GM21360 (cell line): ENCODE data around the gene ACSL4.
"Not testable (repeated sequence)": the region's sequence is repeated elsewhere in the genome, so short reads cannot be mapped to it uniquely, and the experiment has no call there.

Experiments
- ATAC-seq: cut with Tn5 transposase; IDR thresholded peaks from one replicate; pipeline ENCODE4 v1.9.1; 2021; ENCODE audit warnings: mild to moderate bottlenecking, moderate library complexity; ENCODE audit not compliant: unreplicated experiment

ACSL4 gene

DNA sequence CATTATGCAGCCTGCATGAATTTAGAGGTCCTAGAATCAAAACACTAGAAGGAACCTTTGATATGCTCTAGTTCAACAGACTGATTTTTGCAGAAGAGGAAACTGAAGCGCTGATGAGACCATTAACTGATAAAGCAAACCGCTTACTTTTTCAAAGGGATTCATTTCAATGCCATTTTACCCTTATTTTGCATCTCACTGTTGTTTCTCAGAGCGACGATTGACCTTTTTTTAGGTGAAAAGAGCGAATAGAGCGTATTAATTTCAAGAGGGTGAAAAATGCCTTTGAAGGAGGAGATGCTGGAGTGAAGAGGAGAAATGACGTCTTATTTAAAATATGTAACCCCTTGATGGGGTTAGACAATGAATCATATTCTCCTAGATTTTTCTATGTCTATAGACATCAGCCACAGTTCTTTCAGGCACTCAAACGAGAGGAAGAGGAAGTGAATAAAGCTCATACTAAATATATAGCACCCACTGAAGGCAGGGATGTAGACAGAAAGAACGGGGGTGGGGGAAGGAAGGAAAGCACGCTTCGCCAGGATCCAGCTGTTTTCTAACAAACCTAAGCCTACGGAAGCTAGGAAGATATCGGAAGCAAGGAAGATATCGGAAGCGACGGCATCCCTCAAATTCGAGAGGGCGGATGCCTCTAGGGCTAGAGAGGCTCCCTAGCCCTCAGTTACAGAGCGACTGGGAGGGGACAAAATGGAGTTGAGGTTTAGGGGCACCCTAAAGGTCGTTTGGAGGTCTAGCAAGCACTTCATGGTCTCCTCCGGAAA lies 848 bp downstream of the ACSL4 start:
- ATAC-seq, result peak; percentile 33

DNA sequence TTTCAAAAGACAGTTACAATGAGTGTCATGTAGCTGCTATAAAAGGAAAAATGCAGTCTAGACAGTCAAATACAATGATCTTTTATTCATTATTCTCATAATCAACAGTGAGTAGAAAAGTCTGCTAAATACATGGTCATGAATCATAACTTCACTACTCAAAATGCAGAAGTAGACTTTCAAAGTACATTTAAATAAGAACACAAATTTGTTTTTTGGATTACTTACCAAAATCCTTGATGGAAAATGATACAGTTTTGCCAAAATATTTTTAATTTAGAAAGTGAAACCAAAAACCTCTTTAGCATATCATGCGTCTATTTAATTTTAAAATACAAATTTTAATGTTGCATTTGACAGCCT lies 4.9 kb downstream of the ACSL4 start:
- ATAC-seq, result no peak

DNA sequence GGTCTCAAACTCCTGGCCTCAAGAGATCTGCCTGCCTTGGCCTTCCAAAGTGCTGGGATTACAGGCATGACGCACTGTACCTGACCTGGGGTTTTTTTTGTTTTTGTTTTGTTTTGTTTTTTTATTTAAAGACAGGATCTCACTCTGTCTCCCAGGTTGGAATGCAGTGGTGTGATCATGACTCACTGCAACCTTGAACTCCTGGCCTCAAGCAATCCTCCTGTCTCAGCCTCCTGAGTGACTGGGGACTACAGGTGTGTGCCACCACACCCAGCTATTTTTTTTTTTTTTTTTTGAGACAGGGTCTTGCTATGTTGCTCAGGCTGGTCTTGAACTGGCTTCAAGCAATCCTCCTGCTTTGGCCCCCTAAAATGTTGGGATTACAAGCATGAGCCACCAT lies 8.1 kb downstream of the ACSL4 start:
- not testable (repeated sequence) for ATAC-seq

DNA sequence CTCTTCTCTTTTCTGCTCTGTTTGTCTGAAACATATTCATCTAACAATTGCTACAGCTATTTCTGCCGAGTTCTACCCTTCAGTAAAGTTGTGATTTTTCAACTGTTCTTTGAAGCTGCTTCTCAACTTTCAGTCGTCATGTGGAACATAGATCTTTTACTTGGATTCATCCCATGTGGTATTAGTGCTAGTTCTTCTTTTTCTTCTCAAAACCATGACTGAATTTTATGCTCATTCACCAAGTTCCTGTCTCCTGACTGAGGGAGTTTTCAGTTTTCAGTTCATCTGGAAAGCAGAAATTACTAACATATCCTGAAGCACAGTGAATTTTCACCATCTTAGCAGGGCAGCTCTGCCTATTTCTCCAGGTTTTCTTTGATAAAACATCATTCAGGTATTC lies 12.1 kb downstream of the ACSL4 start:
- ATAC-seq, result no peak

DNA sequence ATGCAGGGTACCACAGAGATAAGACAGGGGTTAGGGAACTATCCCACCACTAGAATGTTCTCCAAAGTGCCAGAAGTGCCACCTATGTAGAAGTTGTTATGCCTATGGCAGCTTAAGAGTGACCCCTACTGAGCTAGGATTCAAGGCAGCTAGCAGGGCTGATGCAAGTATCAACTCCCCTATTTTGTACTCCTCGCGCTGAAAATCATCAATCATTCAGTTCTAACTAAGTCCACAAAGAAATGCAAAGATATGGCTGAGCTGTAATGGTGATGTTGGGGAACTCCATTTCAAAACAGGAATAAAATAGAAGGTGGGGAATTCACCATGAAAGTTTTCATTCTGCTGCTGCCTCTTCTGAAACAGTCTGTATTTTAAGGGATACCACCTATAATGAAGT lies 13.8 kb downstream of the ACSL4 start:
- no peak for ATAC-seq

DNA sequence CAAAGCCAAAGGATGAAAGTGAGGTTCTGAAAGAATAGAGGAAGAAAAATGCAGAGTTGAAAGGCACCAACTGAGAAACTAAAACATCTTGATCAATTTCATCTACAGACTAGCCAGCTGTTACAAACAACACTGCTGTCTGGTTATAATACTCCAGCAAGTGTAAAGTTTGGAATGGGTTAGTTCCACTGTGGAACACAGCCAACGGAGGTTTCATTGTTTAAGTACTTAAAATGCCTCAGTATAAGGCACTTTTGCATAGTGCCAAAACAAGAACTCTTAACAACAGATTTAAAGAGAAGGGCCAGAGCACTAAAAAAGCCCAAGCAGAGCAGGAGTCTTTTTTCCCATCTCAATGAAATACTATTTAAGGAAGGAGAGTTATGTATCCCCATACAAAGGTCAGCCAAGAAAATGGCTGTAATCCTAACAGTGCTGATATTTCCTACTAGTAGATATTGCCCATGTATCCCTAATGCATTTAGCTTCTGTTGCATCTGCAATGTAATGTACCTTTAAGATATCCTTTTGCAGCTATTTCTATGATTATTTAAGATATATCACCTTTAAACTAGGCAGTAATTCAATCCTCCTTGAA lies 16.5 kb downstream of the ACSL4 start:
- no peak for ATAC-seq

DNA sequence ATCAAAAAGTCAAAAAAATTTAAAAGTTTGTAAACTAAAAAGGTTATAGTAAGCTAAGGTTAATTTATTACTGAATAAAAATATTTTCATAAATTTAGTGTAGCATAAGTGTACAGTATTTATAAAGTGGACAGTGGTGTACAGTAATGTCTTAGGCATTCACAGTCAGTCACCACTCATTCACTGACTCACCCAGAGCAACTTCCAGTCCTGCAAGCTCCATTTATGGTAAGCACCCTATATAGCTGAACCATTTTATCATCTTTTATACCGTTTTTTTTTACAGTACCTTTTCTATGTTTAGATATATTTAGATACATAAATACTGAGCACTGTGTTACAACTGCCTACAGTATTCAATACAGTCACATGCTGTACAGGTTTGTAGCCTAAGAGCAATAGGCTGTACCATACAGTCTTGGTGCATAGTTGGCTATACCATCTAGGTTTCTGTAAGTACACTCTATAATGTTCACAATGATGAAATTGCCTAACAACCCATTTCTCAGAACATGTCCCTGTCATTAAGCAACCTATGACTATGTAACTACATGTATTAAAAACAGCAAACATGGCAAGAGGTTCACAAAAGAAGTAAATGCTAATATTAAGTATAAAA lies 18.6 kb downstream of the ACSL4 start:
- no peak for ATAC-seq

DNA sequence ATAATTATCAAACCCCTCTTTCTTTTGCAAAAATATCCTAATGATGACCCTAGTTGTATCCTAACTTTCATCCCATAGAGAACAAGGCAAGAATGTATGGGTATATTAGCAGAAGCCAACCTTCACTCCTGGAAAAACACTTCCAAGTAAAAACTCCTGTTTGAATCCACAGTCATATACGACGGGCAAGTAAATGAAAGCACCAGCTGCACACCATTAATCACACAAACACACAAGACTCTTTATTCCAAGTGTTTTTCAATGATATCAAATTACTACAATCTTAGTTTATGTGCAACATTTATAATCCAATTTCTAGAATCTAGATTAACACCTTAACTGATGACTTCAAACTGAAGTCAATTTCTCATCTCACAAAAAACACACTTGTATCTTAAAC lies 22.9 kb downstream of the ACSL4 start:
- no peak for ATAC-seq

DNA sequence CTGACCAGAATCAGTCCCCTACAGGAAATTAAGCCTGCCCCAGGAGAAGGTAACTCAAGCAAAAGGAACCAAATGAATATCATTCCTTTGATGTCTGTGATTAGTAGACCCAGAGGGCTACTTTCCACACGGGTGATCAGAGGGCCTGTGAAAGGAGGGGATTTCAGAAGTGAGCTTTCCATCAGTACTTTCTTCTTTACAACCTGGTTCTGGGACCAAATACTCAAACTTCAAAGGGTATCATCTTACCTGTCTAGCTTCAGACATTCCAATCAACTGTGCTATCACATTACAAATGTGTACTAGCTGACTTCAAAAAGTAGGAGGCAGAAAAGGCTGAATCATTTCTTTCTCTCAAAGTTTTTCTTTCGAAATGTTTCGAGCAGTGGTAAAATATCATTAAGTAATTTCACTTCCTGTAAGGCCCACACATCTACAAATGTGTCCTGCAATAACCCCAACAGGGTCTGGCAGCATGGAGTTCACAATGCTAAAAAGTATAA lies 23.9 kb downstream of the ACSL4 start:
- peak; percentile 61 for ATAC-seq

DNA sequence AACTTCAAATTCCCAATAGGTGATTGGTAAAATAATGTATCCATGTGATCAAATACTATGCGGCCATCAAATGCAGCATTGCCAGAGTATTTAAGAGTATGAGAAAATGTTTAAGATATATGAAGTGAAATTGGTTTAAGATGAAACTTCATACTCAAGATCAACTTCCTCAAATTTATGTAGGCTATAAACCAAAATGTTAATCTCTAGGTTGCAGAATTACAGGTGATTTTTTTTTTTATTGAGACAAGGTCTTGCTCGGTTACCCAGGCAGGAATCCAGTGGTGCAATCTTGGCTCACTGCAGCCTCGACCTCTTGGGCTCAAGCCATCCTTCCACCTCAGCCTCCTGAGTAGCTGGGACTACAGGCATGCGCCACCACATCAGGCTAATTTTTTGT lies 25.3 kb downstream of the ACSL4 start:
- no peak for ATAC-seq

DNA sequence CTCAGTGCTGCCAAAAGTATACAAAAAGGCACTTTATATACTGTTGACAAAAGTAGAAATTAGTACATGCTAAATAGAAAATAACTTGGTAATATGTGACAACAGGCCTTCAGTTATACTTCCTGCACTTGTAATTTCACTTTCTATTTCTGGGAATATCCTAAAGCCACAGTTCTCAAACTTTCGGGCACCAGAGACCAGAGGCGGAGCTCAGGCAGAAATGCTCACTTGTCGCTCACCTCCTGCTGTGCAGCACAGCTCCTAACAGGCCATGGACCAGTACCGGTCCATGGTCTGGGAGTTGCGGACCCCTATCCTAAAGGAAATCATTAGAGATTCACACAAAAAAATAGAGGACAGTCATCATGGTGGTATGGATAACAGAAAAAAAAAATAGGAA lies 25.7 kb downstream of the ACSL4 start:
- ATAC-seq, result no peak

DNA sequence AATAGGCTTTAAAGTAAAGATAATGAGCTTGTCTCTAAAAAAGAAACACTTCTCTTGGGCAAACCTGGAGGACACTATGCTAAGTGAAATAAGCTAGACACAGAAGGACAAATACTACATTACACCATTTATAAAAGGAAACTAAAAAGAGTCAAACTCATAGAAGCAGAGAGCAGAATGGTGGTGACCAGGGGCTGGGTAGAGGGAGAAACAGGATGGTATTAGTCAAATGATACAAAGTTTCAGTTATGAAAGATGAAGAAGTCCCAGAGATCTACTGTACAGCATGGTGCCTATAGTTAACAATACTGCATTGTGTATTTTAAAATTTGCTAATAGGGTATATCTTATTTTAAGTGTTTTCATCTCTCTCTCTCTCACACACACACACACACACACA lies 28.5 kb downstream of the ACSL4 start:
- ATAC-seq, result peak; percentile 57

DNA sequence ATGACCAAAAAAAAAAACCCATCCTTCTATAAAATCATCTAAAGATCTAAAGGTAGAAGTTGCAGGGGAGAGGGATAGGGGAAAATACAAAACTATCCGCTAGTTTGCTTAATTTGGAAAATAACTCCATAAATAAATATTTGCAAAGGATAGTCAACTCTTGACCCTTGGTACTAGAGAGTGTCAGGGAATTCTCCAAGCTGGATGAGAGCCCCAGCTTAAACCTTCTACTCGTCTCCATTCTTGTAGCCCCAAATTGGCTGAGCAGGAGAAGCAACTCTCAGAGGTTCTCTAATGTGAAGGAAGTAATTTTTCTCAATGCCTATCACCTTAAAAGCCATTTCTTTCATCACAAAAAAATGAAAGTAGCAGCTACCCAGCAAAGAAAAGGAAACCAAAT lies 35.2 kb downstream of the ACSL4 start:
- no peak for ATAC-seq

DNA sequence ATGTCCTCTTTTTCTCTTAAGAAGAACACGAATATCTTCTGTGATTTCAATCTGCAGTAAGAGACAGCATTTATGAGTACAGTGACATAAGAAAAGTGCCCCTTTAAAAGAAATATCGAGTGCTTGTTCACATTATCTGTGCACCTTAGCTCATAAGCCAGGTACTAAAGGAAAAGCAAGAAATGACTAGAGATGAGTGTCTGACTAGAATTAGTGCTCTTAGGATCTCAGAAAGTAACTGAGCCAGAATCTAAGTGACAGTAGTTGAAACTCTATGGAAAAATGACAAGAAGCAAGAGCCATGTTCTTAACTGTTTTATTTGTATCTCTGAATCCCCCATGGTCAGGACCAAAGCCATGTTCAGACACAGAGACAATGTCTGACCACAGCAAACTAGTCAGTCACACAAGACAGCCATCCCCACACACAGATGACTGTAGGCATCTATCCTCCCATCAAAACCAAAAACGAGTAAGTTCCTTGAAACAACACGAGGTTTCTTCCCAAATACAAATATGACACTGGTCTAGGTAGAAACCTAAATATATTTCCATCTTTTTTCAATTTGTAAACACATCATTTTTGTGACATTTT lies 36.8 kb downstream of the ACSL4 start:
- ATAC-seq, result no peak

DNA sequence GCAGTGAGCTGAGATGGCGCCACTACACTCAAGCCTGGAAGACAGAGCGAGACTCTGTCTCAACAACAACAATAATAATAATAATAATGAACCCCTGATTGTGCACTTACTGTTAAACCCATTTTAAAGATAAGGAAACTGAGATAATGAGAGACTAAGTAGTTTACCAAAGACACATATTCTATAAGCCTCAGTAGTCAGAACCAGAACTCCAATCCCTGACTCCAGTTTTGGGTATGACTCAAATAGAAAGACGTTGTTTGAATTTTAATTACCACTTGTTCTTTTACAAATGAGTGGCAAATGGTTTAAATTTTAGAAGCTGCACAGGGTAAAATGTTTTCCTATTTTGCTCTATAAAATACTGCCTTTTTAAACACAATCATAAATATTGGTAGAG lies 37.4 kb downstream of the ACSL4 start:
- ATAC-seq, result no peak

DNA sequence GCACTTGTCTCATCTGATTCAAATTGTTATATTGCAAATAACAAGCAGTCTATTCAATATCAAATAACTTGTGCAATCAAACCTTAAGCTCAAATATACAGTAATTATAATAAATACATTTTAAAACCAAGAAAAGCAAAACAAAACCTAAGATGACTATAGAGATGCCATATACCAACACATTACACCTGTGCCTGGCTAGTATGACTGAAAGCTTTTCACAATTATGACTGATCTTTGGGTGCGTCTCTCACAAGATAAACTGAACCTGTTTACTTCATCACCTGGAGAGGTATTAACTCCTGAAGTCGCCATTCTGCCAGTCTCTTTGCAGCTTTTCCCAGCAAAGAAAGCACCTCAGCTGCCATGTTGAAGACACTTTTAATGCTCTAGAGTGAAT lies 41.3 kb downstream of the ACSL4 start:
- ATAC-seq, result no peak

DNA sequence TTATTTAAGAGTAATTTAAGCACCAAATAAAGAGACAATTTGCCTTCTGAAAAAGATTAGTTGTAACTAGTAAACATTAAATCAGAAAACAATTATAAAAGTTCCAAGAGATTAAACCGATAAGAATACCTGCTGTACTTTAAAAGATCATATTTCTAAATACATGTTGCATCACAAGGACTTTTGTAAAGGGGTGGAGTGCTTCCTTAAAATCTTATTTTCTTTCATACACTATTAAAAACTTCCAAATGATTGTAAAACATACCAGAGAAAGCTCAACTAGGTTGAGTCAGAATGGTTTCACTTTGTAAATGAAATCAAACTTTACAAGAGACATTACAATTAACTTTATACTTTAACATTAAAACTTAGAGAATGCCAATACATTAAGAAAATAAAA lies 41.8 kb downstream of the ACSL4 start:
- no peak for ATAC-seq

DNA sequence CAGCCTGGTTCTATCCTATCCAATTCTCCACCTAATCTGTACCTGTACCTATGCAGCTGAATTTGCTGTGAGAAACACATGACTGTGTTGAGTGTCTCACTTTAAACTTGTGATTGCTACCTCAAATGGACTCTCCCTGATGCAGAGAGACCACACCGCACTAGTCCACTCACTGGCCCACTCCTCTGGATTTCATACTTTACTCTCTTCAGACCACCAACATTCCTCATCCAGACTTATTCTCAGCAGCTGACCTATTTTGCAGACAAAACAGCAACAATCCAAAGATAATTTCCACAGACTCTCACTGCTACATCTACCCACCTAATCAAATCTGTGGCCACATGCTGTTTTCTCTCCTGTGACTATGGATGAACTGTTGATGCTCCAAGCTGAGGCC lies 45.2 kb downstream of the ACSL4 start:
- no peak for ATAC-seq

DNA sequence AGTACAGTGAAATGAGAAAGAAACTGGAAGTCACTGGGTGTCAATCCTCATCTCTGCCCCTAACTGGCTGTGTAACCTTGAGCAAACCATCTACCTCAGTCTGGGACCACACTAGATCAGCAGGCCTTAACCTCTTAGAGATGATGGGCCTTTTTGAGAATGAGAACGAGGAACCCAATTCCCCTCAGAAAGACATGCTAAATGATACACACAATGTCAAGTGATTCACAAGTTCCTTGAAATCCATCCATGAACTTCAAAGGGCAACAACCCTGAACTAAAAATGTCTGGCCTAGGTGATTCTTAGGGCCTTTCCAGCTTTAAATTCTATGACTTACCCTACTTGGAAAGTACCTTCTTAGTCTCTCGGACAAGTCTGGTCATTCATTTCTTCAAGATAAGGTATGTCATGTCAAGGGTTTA lies 47.4 kb downstream of the ACSL4 start:
- no peak for ATAC-seq

DNA sequence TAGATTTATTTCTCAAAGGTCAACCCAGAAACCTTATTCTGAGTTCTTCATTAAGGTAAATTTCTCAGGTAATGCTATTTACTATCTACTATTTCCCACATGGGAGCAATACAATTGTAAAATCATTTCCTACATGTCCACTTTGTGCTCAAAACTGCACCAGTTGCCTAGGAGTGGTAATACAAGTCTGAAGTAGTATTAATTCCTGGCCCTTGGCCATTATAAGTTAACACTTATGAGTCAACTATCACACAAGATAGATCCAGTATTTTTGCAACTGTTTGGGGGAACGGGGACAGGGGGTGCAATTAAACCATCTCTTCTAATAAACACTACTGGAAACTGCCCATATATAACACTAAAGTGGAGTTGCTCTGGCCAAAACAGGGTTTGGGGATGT lies 48.9 kb downstream of the ACSL4 start:
- ATAC-seq, result no peak

DNA sequence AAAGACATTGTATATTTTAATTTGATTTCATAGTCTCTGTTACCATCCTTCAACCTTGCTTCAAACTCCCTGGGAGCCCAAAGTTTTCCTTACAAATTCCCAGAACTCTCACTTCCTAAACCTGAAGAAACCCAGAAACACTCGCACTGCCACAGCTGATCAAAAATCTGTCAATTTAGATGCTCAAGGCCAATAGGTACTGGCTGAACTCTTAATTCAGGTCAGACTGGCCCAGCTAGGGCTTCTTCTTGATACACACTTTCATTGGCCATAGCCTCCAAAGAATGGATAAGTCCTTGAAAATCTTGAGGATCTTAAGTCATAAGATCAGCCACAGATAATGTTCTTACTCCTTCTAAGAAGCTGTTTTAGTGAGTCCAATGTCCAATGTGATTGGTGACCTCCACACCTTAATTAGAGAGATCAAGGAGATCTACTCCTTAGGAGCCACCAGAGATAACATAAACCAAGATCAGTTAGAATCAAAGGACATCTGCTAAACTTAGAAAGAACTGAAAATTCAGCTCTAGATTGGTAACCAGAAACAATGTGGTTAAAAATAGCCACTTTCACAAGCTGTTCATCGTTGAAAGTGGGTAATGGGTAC lies 51.5 kb downstream of the ACSL4 start:
- no peak for ATAC-seq
